ENCODE results near the gene SEH1L.
"Not testable (repeated sequence)": the region's sequence is repeated elsewhere in the genome, so short reads cannot be mapped to it uniquely, and the experiment has no call there.

Gene SEH1L

DNA sequence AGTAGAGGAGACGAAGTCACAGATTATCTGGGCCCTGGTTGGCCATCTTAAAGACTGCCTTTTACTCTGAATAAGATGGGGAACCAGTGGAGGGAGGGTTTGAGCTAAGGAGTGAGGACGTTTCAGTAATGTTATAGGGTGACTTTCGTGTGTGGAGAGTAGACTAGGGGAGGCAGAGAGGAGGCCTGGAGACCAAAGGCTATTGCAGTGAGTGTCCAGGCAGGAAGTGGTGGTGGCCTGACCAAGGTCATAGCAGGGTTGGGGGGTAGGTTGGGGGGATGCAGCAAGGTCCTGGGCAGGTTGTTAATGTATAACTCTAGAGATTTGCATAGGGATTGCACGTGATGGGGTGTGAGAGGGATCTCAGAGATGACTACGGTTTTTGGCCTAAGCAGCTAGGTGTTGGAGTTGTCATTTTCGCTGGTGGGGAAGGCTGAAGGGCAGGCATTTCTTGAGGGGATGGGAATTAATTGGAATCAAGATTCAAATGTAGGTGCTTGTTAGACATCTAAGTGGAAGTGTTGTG is 48.2 kb downstream of the SEH1L start:
- ATAC-seq (no peak), DNase-seq (no peak)

DNA sequence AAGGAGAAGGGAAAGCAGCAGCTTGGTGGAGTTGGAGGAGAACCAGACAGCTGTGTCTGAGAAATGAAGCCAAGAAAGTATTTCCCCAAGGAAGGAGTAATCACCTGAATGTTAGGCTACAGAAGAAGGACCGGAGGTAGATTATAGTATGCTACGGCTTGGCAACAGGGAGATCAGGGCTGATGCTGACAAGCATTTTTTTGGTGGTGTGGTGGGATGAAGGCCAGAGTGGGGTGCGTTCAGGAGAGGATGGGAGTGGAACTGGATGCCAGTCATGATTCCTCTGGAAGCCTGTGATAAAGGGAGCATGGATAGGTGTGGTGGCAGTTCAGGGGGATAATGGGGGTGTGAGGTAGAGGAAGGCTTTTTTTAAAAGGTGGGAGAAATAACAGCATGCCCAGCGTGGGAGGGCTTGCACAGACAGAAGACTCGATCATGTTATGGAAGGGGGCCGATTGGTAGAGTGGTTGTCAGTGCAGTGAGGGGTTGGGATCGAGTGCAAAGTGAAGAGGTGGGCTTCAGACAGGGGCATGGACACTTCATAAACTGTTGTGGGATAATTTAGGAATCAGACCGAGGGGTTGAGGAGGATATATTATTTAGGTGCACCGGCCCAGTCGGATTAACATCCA is 49.0 kb downstream of the SEH1L start:
- ATAC-seq (no peak), DNase-seq (no peak)

DNA sequence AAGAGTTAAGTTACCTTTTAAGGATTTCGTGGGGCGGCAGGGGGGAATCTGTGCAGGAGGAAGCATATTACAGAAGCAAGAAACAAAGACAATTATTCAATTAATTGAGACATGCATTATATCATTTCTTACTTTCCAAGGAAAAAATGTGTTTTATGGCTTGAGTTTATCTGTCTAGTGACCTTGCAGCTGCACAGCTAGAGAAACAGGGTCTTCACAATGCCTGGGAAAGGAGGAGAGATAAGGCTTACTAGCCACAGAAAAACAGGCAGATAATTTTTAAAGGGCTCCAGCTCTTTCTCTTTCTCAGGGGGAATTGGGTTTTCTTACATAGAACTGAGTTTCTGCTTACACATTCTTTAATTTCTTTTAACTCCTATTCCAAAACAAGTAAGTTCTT is 49.5 kb downstream of the SEH1L start:
- ATAC-seq, DNase-seq: not testable (repeated sequence)

DNA sequence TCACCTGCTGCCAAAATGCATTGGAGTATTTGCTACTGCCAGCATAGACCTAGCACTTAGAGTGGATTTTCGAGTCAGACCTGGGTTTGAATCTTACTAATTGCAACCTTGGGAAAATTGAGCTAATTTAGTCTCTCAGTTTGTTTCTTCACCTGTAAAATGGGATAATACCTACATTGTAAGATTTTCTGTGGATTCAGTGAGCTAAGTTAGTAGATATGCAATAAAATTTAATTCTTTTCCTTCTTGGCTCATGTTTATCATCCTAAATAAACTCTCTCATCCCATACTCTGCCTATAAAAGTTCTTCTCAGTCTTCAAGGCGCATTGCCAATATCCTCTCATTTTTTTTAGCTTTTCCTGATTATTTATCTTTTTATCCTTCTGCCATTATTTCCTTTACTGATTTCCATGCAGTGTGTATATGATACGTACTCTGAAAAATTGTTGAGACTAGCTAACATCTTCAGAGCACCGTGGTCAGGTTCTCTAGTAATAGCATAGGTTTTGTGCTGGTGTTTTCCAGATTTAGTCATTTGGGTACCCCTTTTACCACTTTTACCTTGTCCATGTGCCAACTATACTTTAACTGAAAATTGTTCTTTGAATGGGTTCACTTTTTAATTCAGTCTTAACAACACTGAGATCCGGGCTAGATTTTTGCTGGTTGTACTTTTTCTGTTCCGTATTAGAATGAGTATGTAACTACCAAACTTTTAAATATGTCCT is 50.7 kb downstream of the SEH1L start:
- no peak for DNase-seq
- ATAC-seq: peak; percentile 58

DNA sequence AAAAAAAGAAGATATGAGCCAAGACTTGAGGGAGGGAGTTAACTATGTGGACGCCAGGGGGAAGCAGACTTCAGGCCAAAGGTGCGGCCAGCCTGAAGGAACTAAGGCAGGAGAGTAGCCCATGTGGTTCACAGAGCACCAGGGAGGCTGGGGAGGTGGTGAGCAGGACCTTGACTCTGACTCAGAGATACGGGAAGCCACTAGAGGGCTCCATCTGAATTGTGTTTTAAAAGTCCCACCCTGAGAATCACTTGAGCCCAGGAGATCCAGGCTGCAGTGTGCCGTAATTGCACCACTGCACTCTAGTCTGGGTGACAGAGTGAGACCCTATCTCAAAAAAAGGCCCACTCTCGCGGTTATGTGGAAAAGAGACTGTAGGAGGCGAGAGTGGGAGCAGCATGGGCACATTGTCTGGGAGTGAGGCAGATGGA is 55.7 kb downstream of the SEH1L start:
- ATAC-seq: peak; percentile 54
- DNase-seq: peak; percentile 25

DNA sequence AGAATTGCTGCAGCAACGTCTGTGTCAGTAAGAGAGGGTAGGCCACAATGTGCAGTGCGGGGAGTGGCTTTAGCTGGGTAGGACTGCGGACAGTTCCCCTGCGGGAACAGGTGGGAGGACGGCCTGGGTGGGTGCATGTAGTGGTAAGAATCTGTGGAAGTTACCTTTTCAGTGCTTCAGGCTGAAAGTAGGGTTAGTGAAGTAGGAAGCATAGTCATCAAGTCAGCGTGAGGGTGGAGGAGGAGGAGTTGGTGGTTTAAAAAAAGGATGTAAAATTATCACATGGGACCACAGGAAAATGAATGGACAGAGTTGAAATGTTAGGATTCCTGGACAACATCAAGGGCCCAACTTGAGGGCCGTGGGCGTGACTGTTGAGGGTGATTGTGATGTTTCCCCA is 56.6 kb downstream of the SEH1L start:
- DNase-seq (no peak), ATAC-seq (no peak)

DNA sequence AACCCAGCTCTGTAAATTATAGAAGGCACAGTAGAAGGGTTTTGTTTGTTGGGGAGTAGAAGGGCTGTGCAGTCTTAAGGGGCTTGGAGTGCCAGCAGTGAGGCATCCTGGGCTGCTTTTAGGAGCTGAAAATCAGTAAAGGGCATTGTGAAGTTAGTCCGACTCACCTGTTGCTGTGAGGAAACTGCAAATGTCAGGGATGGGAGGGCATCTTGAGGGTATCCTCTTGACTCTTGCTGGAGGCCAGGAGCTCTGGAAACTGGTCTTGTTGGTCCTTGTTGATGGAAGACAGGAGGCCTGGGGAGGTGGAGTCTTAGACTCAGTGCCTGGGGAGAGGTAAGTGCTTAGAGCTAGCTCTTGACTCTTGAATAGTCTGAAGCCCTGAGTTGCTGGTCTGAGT is 57.5 kb downstream of the SEH1L start:
- ATAC-seq: no peak

DNA sequence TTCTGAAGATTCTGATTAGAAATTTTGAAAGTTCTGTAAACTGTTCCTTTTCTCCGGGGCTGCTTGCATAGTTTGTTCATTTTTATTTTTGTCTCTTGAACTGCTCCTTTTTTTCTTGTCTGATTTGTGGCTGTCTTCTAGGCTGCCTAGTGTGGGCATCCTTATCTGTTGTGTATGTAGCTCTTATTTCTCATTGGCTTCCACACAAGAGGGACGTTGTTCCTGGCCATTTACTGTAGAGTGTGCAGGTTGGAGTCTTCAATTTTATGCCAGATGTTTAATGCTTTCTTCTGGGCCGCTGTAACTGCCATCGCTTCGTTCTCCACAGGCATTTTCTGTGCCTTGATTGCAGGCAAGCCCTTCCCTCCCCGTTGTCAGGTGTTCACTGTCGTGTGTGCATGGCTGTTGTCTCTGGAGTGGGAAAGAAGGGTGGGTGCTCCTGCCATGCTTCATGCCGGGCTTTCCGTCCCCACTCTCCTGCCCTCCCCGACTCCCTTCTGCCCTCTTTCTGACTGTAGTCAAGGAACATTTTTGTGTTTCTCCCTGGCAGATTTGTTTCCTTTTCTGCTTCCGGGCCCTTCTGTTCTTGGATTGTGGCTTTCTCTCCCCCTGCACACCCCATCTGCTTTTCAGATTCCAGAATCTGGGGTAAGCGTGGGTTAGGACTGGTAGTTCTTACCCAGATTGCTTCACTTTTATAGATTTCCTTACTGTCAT is 58.9 kb downstream of the SEH1L start:
- ATAC-seq (no peak), DNase-seq (no peak)

More for the DNA sequence above, 57.5 kb downstream of the SEH1L start:
- DNase-seq: no peak

DNA sequence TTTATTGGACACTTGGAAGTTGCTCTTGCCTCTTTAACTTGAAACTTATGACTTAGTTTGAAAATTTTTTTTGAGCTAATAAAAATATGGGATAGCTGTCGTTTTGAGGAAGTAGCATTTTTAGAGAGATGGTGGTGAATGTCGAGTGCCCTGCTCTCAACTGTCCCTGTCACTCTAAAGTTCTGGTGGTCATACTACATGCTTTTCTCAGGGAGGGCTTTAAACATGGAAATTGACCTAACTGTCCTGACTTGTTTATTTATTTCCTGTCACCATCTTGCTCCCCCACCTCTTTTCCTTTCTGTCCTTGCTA is 59.4 kb downstream of the SEH1L start:
- DNase-seq: no peak
- ATAC-seq: no peak

DNA sequence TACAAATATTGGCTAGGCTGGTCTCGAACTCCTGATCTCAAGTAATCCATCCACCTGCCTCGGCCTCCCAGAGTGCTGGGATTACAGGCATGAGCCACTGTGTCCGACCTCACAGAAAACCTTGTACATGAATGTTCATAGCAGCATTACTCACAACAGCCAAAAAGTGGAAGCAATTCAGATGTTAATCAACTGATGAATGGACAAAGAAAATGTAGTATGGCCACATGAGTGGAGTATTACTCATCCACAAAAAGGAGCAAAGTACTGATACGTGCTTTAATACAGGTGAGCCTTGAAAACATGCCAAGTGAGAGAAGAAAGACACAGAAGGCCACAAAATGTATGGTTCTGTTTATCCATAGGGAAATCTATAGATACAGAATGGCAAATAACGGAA is 63.9 kb downstream of the SEH1L start:
- ATAC-seq (no peak), DNase-seq (no peak)

DNA sequence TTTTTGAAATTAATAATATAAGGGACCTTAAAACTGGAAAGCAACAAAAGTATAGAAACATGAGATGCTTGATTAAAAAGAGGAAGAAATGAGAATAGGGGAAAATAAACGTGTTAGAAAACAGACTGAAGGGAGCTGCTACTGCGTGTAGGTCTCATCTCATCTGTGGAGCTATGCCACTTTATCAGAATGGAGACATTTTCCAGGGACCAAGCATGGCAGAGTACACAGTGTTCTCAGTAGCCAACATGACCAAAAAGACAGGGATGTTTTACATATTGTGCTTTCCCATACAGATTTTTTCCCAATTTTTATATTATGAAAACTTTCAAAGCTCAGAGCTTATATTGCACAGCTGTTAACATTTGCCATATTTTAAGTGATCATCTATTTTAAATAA is 66.4 kb downstream of the SEH1L start:
- ATAC-seq: no peak

DNA sequence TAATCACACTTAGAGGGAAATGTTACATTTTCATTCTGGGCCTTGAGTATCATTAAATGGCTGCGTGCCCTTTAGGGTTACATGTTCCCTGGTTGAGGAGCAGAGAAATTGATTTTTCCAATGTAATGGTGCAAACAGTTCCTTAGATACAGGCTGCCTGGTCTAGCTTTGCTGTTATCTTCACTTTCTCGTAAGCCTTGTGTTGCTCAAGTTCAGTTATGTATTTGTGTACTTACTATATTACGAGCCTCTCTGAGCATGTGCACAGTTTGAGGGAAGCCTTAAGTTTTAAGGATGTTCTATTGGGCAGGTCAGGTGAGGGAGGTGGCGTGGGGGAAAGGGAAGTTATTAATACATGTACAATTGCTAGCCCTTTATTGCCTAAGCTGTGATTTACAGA is 67.0 kb downstream of the SEH1L start:
- ATAC-seq: no peak

More for the DNA sequence above, 66.4 kb downstream of the SEH1L start:
- no peak for DNase-seq

DNA sequence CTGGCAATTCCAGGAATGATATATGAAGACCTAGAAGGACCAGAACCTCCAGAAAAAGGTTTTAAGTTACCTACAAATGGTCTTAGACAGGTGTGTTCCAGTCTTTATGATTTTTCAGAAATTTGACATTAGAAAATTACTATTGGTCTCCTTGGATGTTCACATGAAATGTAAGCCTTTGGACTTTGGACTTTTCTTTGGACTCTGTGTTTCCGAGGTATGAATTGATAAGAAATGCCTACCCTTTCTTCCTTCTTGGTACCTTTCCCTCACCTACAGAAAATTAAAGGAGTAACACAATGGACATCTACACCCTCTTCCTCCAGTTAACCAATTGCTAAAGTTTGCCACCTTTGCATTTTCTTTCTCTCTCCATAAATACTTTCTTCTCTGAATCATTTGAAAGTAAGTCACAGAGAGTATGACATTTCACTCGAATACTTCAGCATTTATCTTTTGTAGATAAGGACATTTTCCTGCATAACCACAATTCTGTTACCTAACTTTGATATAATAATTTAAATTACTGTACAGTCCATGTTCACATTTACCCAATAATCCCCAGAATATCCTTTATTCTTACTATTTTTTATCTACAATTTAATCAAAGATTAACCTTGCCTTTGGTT is 69.5 kb downstream of the SEH1L start:
- DNase-seq (no peak), ATAC-seq (no peak)

More for the DNA sequence above, 67.0 kb downstream of the SEH1L start:
- no peak for DNase-seq

DNA sequence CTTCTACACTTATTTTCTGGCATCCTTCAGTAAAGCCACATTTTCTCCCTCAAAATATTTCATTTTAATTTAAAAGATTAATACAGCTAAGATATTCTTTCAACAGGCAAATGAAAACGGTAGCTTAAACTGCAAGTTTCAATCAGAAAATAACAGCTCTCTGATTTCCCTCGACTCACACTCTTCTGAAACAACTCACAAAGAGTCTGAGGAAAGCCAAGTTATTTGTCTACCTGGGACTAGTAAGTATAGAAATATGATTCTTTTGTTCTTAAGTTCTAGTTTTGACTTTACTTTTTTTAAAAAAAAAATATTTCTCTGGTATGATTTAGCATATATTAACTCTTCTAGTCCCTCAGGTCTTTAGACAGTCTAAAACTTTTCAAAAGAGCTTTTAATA is 70.6 kb downstream of the SEH1L start:
- no peak for ATAC-seq

DNA sequence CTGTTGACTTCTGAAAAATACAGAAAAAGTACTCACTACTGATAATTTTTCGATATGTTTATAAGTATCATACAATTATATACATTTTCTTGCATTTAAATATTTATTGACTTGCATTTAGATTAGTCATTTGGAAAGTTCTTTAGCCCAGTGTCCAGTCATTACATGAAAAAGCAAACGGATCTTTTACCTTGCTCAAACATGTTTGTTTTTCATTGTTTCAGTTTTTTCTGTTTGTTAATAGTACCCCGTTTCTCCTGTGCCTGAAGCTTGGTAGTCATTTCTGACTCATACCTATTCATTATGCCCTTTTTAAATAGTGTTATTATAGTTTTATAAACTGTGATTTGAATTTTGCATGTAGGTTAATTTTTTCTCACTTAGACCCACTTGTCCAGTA is 71.5 kb downstream of the SEH1L start:
- no peak for DNase-seq
- ATAC-seq: no peak

More for the DNA sequence above, 70.6 kb downstream of the SEH1L start:
- no peak for DNase-seq

DNA sequence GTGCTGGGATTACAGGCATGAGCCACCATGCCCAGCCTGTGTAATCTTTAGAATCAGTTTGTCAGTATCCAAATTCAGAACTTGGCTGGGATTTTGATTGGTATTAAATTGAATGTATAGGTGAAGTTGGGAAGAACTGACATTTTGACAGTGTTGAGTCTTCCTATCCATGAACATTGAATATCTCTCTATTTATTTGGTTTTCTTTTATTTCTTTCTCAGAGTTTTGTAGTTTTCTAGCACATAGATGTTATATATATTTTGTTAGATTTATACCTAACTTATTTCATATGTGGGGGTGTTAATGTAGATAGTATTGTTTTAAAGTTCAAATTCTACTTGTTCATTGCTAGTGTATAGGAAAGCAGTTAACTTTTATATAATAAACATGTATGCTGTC is 74.8 kb downstream of the SEH1L start:
- no peak for ATAC-seq
- no peak for DNase-seq

DNA sequence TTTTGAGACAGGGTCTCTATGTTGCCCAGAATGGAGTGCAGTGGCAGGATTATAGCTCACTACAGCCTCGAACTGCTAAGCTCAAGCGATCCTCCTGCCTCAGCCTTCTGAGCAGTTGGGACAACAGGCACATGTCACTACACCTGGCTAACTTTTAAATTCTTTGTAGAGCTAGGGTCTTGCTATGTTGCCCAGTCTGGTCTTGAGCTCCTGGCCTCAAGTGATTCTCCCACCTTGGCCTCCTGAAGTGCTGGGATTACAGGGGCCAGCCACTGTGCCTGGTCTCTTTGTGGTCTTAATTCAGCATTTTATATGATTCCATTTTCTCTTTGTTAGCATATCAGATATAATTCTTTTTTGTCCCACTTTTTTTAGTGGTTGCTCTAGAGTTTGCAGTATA is 77.4 kb downstream of the SEH1L start:
- DNase-seq: no peak
- ATAC-seq: no peak

DNA sequence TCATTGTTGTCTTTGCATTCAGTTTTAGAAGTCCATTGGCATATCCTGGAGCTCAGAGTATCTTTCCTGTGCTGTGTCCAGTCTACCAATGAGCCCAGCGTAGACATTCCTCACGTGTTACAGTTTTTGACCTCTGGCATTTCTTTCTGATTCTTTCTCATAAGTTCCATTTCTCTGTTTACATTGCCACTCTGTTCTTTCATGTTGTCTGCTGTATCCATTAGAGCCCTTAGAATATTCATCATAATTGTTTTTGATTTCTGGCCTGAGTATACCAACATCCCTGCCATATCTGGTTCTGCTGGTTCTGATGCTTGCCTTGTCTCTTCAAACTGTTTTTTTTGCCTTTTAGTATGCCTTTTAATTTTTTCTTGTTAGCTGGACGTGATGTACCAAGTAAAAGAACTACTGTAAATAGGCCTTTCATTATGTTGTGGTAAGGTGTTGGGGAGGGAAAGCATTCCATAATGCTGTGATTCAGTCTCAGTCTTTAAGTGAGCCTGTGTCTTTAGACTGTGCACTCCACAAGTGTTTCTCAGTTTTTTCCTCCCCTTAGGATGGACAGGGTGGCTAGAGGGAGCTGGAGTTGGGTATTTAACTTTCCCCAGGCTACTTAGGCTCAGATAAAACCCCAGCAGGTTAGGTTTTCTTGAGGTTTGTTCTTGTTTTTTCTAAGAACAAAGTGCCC is 78.9 kb downstream of the SEH1L start:
- DNase-seq (no peak), ATAC-seq (no peak)

DNA sequence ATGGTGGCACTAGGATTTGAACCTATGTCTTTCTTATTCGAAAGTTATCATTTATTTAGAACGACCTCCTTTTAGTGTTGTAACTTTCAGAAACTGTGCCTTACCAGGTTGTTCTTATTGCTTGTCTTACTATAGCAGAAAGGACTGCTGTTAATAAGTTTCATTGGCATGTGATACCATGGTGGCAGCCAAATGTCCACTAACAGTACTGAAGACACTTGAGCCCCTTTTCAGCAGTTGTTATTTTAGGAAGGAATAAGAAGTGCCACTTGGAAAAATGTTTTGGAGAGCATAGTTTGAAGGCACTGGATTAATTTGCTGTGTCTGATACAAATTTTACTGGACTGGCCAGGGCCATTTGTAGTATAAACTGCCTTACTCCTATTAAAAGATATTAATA is 81.1 kb downstream of the SEH1L start:
- ATAC-seq (no peak), DNase-seq (no peak)

DNA sequence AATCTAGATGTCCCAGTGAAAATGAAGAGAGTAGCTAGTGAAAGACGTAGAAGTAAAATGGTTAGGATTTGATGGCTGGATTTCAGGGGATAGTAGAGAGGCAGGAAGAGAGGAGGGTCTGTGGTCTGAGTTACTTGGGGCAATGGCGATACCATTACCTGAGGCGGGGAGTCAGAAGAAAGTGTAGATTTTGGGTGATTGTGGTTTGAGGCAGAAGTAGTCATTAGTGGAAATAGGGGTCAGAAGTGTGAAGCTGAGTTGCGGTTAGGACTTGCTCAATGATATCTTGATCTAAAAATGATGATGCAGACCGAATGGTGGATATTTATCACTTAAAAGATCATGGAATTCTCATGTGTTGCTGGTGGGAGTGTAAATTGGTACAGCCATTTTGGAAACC is 84.4 kb downstream of the SEH1L start:
- DNase-seq (no peak), ATAC-seq (no peak)

DNA sequence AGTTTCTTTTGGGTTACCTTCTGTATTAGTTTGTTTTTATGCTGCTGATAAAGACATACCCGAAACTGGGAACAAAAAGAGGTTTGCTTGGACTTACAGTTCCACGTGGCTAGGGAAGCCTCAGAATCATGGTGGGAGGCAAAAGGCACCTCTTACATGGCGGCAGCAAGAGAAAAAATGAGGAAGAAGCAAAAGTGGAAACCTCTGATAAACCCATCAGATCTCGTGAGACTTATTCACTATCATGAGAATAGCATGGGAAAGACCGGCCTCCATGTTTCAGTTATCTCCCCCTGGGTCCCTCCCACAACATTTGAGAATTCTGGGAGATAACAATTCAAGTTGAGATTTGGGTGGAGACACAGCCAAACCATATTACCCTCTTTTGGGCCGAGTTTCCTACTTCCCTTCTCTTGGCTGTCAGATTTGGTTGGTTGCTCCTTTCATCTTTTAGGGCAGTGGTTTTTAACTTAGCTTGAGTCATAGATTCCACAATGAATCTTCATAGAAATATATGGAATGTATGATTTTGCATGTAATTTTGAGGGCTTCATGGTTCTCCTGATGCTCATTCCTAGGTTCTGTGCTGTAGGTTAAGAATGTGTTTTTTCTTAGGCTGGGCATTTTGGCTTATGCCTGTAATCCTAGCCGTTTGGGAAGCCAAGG is 87.6 kb downstream of the SEH1L start:
- ATAC-seq: no peak
- DNase-seq: no peak
